ENCODE data around the gene LRRC3B.

LRRC3B gene

DNA sequence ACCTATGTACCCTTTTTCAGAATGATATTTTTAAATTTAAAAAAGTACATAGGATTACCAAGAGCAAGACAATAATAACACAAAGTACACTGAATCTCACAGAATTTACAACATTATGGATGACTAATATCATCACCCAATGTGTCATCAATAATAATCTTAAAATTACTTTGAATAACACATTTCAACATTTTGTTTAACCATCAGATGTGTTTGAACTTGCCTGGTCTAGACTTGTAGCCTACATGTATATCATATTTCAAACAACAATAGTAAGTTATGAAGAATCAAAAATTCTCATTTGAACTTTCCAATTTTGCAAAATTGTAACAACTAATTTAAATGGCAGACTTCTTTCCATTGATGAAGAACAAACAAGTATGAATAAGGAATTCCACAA lies 15.1 kb downstream of the LRRC3B start:
- TF ChIP-seq ZNF501 (tag by site-specific recombination; IDR thresholded peaks at IDR 0.05) (no peak), ZXDB (tag by site-specific recombination; IDR thresholded peaks at IDR 0.05) (no peak), MZF1 (tag by site-specific recombination; IDR thresholded peaks at IDR 0.05; ENCODE audit: borderline replicate concordance) (no peak), ZNF335 (tag by site-specific recombination; conservative IDR thresholded peaks at IDR 0.05) (no peak), ZNF2 (tag by site-specific recombination; IDR thresholded peaks at IDR 0.05) (no peak), IKZF3 (tag by site-specific recombination; IDR thresholded peaks at IDR 0.05) (no peak), GLI2 (tag by site-specific recombination; IDR thresholded peaks at IDR 0.05; ENCODE audit: borderline replicate concordance, low read depth) (no peak), ZNF610 (tag by site-specific recombination; IDR thresholded peaks at IDR 0.05; ENCODE audit: borderline replicate concordance) (no peak), HOXC10 (CRISPR knock-in tag; IDR thresholded peaks at IDR 0.05) (no peak), ZNF747 (tag by site-specific recombination; IDR thresholded peaks at IDR 0.05) (no peak), OVOL3 (tag by site-specific recombination; IDR thresholded peaks at IDR 0.05) (no peak), ZNF558 (tag by site-specific recombination; IDR thresholded peaks at IDR 0.05) (no peak), ZNF521 (tag by site-specific recombination; IDR thresholded peaks at IDR 0.05) (no peak)
- TF ChIP-seq, protein P1, sequence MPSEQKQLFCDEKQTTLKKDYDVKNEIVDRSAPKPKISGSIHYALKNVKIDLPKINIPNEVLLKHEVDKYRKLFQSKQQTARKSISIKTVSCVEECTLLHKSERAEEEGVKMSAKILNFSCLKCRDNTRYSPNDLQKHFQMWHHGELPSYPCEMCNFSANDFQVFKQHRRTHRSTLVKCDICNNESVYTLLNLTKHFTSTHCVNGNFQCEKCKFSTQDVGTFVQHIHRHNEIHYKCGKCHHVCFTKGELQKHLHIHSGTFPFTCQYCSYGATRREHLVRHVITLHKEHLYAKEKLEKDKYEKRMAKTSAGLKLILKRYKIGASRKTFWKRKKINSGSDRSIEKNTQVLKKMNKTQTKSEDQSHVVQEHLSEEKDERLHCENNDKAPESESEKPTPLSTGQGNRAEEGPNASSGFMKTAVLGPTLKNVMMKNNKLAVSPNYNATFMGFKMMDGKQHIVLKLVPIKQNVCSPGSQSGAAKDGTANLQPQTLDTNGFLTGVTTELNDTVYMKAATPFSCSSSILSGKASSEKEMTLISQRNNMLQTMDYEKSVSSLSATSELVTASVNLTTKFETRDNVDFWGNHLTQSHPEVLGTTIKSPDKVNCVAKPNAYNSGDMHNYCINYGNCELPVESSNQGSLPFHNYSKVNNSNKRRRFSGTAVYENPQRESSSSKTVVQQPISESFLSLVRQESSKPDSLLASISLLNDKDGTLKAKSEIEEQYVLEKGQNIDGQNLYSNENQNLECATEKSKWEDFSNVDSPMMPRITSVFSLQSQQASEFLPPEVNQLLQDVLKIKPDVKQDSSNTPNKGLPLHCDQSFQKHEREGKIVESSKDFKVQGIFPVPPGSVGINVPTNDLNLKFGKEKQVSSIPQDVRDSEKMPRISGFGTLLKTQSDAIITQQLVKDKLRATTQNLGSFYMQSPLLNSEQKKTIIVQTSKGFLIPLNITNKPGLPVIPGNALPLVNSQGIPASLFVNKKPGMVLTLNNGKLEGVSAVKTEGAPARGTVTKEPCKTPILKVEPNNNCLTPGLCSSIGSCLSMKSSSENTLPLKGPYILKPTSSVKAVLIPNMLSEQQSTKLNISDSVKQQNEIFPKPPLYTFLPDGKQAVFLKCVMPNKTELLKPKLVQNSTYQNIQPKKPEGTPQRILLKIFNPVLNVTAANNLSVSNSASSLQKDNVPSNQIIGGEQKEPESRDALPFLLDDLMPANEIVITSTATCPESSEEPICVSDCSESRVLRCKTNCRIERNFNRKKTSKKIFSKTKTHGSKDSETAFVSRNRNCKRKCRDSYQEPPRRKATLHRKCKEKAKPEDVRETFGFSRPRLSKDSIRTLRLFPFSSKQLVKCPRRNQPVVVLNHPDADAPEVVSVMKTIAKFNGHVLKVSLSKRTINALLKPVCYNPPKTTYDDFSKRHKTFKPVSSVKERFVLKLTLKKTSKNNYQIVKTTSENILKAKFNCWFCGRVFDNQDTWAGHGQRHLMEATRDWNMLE (tag by site-specific recombination; conservative IDR thresholded peaks at IDR 0.05; ENCODE audit: low read depth), result no peak
- TF ChIP-seq, protein P2, sequence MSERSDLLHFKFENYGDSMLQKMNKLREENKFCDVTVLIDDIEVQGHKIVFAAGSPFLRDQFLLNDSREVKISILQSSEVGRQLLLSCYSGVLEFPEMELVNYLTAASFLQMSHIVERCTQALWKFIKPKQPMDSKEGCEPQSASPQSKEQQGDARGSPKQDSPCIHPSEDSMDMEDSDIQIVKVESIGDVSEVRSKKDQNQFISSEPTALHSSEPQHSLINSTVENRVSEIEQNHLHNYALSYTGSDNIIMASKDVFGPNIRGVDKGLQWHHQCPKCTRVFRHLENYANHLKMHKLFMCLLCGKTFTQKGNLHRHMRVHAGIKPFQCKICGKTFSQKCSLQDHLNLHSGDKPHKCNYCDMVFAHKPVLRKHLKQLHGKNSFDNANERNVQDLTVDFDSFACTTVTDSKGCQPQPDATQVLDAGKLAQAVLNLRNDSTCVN (tag by site-specific recombination; optimal IDR thresholded peaks at IDR 0.05), result no peak
- TF ChIP-seq, protein P3, sequence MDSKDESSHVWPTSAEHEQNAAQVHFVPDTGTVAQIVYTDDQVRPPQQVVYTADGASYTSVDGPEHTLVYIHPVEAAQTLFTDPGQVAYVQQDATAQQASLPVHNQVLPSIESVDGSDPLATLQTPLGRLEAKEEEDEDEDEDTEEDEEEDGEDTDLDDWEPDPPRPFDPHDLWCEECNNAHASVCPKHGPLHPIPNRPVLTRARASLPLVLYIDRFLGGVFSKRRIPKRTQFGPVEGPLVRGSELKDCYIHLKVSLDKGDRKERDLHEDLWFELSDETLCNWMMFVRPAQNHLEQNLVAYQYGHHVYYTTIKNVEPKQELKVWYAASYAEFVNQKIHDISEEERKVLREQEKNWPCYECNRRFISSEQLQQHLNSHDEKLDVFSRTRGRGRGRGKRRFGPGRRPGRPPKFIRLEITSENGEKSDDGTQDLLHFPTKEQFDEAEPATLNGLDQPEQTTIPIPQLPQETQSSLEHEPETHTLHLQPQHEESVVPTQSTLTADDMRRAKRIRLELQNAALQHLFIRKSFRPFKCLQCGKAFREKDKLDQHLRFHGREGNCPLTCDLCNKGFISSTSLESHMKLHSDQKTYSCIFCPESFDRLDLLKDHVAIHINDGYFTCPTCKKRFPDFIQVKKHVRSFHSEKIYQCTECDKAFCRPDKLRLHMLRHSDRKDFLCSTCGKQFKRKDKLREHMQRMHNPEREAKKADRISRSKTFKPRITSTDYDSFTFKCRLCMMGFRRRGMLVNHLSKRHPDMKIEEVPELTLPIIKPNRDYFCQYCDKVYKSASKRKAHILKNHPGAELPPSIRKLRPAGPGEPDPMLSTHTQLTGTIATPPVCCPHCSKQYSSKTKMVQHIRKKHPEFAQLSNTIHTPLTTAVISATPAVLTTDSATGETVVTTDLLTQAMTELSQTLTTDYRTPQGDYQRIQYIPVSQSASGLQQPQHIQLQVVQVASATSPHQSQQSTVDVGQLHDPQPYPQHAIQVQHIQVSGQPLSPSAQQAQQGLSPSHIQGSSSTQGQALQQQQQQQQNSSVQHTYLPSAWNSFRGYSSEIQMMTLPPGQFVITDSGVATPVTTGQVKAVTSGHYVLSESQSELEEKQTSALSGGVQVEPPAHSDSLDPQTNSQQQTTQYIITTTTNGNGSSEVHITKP (tag by site-specific recombination; IDR thresholded peaks at IDR 0.05), result no peak
- H3K4me1 ChIP-seq (ENCODE audit: control insufficient read depth, insufficient read depth, low read length), result no peaks in the 10 kb centered on the region
- CTCF ChIA-PET, result no interaction called here
- POLR2A ChIA-PET, result no interaction called here
- H3K27ac ChIP-seq (ENCODE audit: extremely low read depth, low read depth, low read length), result no peak overlapping the region
- H3K4me3 ChIP-seq (ENCODE audit: low read depth, low read length), result no peak overlapping the region
- H3K36me3 ChIP-seq (ENCODE audit: control insufficient read depth in 2 of 2, insufficient read depth in 1 of 2, low read length in 2 of 2), result no peaks in the 10 kb centered on the region
- no peaks in the 10 kb centered on the region for H3K9me3 ChIP-seq (ENCODE audit: control insufficient read depth, insufficient read depth, low read depth, low read length)

DNA sequence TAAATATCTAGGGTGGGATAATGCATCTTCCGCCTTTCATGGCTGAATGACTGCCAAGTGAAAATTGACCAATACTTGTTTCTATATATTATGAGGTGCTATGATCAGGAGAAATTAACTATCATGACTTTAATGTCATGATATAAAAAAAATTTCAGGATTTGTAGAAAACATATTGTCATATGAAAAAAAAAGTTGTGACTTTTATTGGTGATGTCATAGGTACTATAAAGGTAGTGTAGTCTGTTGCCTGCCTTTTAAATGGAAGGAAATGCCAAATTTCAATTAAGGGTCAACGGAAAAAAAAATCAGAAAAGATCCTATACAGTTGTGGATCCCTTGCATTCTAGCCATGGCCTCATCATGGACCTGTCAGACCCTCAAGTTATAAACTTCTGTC lies 15.5 kb downstream of the LRRC3B start:
- ChIA-PET CTCF (no interaction called here), POLR2A (no interaction called here)
- Histone ChIP-seq H3K36me3 (ENCODE audit: control insufficient read depth in 2 of 2, insufficient read depth in 1 of 2, low read length in 2 of 2) (no peaks in the 10 kb centered on the region), H3K4me3 (ENCODE audit: low read depth, low read length) (no peak overlapping the region), H3K4me1 (ENCODE audit: control insufficient read depth, insufficient read depth, low read length) (no peaks in the 10 kb centered on the region), H3K27ac (ENCODE audit: extremely low read depth, low read depth, low read length) (no peak overlapping the region), H3K9me3 (ENCODE audit: control insufficient read depth, insufficient read depth, low read depth, low read length) (no peaks in the 10 kb centered on the region)
- TF ChIP-seq ZNF560 (tag by site-specific recombination; IDR thresholded peaks at IDR 0.05; ENCODE audit: borderline replicate concordance) (no peak), ZNF785 (tag by site-specific recombination; IDR thresholded peaks at IDR 0.05) (no peak), ZNF530 (tag by site-specific recombination; IDR thresholded peaks at IDR 0.05; ENCODE audit: low read depth) (no peak), GLI2 (tag by site-specific recombination; IDR thresholded peaks at IDR 0.05; ENCODE audit: borderline replicate concordance, low read depth) (no peak), ZNF747 (tag by site-specific recombination; IDR thresholded peaks at IDR 0.05) (no peak), ZNF311 (tag by site-specific recombination; IDR thresholded peaks at IDR 0.05; ENCODE audit: borderline replicate concordance) (no peak), GLI4 (tag by site-specific recombination; IDR thresholded peaks at IDR 0.05) (no peak)
- TF ChIP-seq, protein P4, sequence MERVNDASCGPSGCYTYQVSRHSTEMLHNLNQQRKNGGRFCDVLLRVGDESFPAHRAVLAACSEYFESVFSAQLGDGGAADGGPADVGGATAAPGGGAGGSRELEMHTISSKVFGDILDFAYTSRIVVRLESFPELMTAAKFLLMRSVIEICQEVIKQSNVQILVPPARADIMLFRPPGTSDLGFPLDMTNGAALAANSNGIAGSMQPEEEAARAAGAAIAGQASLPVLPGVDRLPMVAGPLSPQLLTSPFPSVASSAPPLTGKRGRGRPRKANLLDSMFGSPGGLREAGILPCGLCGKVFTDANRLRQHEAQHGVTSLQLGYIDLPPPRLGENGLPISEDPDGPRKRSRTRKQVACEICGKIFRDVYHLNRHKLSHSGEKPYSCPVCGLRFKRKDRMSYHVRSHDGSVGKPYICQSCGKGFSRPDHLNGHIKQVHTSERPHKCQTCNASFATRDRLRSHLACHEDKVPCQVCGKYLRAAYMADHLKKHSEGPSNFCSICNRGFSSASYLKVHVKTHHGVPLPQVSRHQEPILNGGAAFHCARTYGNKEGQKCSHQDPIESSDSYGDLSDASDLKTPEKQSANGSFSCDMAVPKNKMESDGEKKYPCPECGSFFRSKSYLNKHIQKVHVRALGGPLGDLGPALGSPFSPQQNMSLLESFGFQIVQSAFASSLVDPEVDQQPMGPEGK (tag by site-specific recombination; IDR thresholded peaks at IDR 0.05), result no peak
- TF ChIP-seq, protein P5, sequence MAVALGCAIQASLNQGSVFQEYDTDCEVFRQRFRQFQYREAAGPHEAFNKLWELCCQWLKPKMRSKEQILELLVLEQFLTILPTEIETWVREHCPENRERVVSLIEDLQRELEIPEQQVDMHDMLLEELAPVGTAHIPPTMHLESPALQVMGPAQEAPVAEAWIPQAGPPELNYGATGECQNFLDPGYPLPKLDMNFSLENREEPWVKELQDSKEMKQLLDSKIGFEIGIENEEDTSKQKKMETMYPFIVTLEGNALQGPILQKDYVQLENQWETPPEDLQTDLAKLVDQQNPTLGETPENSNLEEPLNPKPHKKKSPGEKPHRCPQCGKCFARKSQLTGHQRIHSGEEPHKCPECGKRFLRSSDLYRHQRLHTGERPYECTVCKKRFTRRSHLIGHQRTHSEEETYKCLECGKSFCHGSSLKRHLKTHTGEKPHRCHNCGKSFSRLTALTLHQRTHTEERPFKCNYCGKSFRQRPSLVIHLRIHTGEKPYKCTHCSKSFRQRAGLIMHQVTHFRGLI (tag by site-specific recombination; IDR thresholded peaks at IDR 0.05), result no peak

Data from HEK293 (cell line).